IPS-15b (cell line): ENCODE measurements around the gene NMNAT2.

Experiments
- H3K27me3 ChIP-seq: one replicate; pipeline ENCODE4 v1.6.1; 2013; ENCODE audit warnings: low read length; ENCODE audit not compliant: control insufficient read depth, insufficient read depth
- H3K36me3 ChIP-seq: one replicate; pipeline ENCODE4 v1.6.1; 2013; ENCODE audit warnings: low read length; ENCODE audit not compliant: control insufficient read depth, insufficient read depth
- H3K4me1 ChIP-seq: one replicate; pipeline ENCODE4 v1.6.1; 2013; ENCODE audit warnings: mild to moderate bottlenecking, low read length; ENCODE audit not compliant: control insufficient read depth, insufficient read depth
- H3K4me3 ChIP-seq: one replicate; pipeline ENCODE4 v1.5.1; 2013; ENCODE audit warnings: low read depth, low read length
- H3K9ac ChIP-seq: one replicate; pipeline ENCODE4 v1.6.1; 2013; ENCODE audit warnings: low read depth, mild to moderate bottlenecking, low read length
- H3K9me3 ChIP-seq: one replicate; pipeline ENCODE4 v1.6.1; 2013; ENCODE audit warnings: mild to moderate bottlenecking, low read length; ENCODE audit not compliant: control insufficient read depth, insufficient read depth

The NMNAT2 gene

DNA sequence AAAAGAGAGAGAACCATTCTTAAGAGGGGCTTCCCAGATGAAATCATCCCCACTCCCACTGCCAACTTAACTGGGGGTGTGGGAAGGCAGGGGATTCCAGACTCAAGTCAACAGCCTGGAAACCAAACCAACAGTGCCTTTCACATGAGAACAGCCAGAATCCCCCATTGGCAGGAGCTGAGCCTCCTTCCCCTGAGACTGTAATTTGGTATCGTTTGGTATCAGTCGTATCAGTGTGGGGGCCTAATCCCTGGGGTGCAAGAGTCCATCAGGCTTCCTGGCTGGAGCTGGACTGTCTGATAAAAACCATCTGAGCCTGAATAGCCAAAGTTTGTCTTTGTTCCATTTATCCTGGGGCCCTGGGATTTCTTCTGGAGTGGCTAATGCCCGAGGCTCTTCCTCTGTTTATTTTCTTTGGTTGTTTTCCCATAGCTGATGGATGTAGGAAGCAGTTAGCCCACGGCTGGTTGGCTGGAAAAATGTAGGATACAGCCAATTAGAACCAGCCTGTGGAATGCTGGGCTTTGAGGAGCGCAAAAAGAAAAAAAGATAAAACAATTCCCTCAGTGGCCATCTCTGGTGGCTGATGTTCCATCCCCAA lies 147.5 kb downstream of the NMNAT2 start:
- Histone ChIP-seq H3K4me1 (no peaks in the 10 kb centered on the region), H3K4me3 (no peak overlapping the region), H3K27me3 (no peaks in the 10 kb centered on the region), H3K36me3 (no peaks in the 10 kb centered on the region), H3K9me3 (no peaks in the 10 kb centered on the region), H3K9ac (no peak overlapping the region)

DNA sequence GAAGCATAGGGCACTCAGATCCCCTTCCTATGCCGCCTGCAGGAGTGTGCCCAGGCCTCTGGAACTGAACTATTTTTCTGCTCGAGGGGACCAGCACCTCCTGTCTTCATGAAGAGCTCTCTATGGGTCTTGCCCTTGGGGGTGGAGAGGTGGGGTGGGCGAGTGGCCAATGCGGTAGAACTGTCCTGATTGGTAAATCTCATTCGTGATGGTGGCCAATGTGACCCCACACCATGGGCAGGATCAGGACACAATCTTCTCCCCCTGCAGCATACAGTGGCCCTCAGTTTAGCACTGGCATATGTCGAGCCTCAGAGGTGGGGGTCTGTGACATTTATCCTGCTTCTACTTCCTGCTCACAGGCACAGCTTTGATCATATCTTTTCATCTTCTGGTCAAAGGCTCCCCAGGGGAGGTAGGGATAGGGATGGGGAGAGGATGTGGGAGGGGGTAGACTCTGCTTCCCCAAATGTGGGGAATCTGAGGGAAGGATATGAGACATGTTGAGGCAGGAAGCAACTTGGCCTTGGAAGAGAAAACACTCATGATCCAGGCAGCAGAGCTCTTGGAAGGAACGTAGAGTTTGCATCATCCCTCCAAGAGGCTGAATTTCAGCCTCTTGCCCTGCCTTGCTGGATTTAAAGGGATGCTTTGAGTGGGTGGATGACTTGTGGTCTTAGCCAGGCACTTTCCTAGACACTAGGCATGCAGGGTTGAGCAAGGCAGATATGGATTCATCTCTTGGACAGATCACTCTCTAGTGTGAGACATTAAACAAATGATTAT lies 150.3 kb downstream of the NMNAT2 start:
- Histone ChIP-seq H3K36me3 (no peaks in the 10 kb centered on the region), H3K4me1 (no peaks in the 10 kb centered on the region), H3K27me3 (no peaks in the 10 kb centered on the region), H3K9ac (no peak overlapping the region), H3K4me3 (no peak overlapping the region), H3K9me3 (no peaks in the 10 kb centered on the region)

DNA sequence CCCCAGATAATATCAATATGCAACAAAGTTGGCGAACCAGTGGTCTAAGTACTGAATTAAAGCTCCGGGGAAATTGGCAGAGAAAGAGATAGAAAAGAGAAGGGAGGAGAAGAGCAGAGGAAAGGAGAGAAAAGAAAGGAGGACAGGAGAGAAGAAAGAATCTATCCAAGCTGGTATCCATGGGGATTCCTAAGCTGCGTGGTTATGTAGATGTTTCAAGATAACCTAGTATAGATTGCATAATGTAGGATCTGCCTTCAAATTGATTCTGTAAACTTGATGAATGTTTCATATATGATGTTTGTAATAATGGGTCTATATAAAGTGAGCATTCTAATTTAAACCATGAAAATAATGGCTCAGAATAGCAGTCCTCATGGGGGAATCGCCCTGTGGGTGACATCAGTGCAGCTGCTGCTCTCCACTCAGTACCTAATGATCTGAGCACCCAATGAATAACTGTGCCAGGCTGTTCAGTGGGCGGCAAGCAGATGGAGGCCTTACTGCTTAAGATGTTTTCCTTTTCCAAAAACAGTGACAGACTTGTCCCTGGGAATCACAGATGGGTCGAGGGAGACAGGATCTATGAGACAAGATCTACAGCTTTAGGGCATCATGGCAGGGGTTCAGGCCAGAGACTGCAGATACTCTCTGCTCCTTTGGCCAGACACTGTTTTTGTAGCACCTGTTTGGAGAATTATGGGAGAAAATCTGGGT lies 154.1 kb downstream of the NMNAT2 start:
- H3K36me3 ChIP-seq = no peaks in the 10 kb centered on the region
- H3K4me3 ChIP-seq = no peak overlapping the region
- H3K9ac ChIP-seq = no peak overlapping the region
- H3K4me1 ChIP-seq = peaks cover 3% of the 10 kb centered on the region
- H3K27me3 ChIP-seq = no peaks in the 10 kb centered on the region
- H3K9me3 ChIP-seq = no peaks in the 10 kb centered on the region

DNA sequence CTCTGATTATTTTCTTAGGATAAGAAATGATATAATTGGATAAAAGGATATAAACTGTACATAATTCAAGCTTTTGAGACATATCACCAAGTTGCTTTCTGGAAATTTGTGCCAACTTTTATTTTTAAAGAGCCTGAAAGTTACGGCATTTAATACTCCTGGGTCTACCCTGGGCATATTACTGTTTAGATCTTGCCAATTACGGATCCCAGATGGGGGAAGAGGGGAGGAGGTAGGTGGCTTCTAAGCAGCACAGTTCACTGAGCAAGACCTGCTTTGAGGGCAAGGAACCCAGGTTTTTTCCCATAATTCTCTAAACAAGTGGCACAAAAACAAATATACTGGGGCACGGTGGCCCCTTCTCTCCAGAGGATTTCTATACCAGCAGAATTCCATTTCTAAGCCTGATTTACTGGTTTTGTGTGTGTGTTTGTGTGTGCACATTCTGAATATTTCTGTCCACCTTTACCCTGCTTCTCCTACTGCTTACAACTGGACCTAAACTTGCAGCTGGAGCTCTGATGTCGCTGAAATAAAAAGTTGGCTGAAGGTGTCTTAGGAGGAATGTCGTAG lies 155.5 kb downstream of the NMNAT2 start:
- no peaks in the 10 kb centered on the region for H3K9me3 ChIP-seq

DNA sequence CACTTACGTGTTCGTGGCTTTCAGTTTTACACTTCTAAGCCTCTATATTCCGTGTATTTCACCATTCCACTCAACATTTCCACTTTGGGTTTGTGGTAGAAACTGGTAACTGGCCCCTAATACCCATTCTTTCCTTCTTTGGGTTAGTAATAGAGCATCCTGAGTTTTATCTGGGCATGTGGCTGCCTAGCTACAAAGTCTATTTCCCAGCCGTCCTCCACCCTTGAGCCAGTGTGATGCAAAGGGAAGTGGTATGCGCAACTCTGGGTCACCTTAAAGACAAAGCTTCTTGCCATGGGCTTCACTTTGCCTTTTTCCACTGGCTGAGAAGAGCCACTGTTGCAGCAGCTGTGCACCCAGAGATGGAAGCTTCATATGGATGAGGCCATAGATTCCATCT lies 158.3 kb downstream of the NMNAT2 start:
- H3K27me3 ChIP-seq = no peaks in the 10 kb centered on the region
- peaks cover 3% of the 10 kb centered on the region for H3K4me1 ChIP-seq
- H3K36me3 ChIP-seq = no peaks in the 10 kb centered on the region
- H3K9ac ChIP-seq = no peak overlapping the region
- H3K4me3 ChIP-seq = no peak overlapping the region
- H3K9me3 ChIP-seq = no peaks in the 10 kb centered on the region

More for the DNA sequence above, 155.5 kb downstream of the NMNAT2 start:
- H3K9ac ChIP-seq = no peak overlapping the region
- H3K4me3 ChIP-seq = no peak overlapping the region
- no peaks in the 10 kb centered on the region for H3K27me3 ChIP-seq
- no peaks in the 10 kb centered on the region for H3K36me3 ChIP-seq
- H3K4me1 ChIP-seq = peaks cover 3% of the 10 kb centered on the region

DNA sequence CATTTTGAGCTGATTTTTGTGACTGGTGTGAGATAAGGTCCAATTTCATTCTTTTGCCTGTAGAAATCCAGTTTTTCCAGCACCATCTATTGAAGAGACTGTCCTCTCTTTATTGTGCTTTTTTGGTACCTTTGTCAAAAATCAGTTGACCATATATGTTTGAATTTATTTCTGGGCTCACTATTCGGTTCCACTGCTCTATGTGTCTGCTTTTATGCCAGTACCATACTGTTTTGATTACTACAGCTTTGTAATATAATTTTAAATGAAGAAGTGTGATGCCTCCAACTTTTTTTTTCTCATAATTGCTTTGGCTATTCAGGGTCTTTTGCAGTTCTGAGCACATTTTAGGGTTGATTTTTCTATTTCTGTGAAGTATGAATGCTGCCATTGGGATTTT lies 163.1 kb downstream of the NMNAT2 start:
- H3K36me3 ChIP-seq = no peaks in the 10 kb centered on the region
- H3K27me3 ChIP-seq = no peaks in the 10 kb centered on the region
- no peak overlapping the region for H3K9ac ChIP-seq
- H3K4me3 ChIP-seq = no peak overlapping the region
- H3K4me1 ChIP-seq = peaks cover 3% of the 10 kb centered on the region
- H3K9me3 ChIP-seq = no peaks in the 10 kb centered on the region

DNA sequence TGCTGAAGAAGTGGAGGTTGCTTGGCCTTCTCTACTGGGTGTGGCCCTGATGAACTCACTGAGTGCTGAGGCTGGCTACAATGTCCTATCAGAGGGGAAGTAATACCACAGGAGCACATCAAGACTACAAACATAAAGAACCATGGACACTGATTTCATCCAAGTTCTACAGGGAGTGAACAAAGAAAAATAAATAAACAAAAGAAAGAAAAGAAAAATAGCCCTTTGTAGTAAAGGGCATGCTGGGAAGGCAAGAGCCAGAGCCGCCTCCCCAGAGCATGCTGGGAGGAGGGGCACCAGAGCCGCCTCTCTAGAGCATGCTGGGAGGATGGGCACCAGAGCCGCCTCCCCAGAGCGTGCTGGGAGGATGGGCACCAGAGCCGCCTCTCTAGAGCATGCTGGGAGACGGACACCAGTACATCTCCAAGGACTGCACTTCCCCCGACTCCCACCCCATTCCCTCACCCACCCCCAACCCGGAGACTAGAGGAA lies 166.2 kb downstream of the NMNAT2 start:
- H3K4me1 ChIP-seq = no peaks in the 10 kb centered on the region
- H3K9ac ChIP-seq = no peak overlapping the region
- H3K27me3 ChIP-seq = no peaks in the 10 kb centered on the region
- H3K9me3 ChIP-seq = no peaks in the 10 kb centered on the region
- H3K36me3 ChIP-seq = no peaks in the 10 kb centered on the region
- no peak overlapping the region for H3K4me3 ChIP-seq

DNA sequence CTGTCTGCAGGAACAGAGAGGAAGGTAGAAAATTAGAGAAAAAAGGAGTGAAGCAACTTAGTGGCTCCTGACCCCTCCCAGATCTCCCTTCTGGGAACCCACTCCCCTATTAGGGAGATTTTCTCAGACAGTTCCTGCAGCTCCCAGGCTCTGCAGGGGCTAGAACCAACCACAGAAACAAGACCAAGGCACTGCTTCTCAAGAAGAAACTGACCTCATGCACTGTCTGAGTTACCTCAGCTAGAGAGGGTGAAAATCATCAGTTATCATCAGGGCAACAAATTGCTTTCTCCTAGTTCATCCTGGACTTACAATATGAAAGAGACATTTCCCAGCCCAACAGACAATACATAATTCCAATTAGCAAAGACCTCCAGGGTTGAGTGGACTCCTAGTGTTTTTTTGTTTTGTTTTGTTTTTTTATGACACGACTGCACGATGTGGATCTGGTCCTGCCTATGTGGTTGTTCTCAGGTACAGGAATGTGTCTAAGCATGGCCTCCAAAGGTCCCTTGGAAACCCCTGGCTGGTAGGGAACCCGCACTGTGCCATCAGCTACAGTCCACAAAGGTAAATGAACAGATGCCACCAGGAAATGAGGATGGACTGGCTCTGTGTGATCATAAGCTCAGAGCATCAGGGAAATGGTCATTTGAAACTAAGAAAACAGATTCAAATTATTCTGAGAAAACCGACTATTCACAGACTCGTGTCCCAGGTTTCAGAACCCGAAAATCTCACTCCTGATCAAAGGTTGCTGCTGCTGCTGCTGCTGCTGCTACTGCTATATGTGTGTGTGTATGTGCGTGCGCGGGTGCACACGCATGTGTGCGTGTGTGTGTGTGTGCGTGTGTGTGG lies 166.8 kb downstream of the NMNAT2 start:
- no peaks in the 10 kb centered on the region for H3K9me3 ChIP-seq
- no peak overlapping the region for H3K4me3 ChIP-seq

DNA sequence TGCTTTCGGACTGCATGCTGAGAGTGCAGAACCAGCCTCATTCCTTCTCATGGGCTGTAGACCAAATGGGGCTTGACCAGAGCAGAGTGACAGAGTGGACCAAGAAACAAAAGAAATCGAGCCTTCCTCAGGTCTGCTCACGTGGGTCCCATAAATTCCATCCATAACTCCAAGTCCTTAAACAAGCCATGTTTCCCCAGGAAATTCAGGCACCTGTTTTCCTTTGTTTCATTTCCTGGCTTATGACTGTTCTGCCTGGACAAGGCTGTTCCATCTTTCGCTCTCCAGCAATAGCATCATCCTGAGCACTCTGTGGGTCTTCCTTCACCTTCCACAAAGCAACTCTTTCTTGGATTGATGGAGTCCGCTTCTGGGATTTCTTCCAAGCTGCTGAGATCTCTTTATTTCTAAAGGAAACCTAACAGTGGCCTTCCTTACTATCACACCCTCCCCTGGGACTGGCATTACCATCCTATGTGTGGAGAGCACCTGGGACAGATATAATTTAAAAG lies 168.2 kb downstream of the NMNAT2 start:
- Histone ChIP-seq H3K9ac (no peak overlapping the region), H3K4me3 (no peak overlapping the region), H3K36me3 (no peaks in the 10 kb centered on the region), H3K4me1 (no peaks in the 10 kb centered on the region), H3K27me3 (no peaks in the 10 kb centered on the region), H3K9me3 (no peaks in the 10 kb centered on the region)

More for the DNA sequence above, 166.8 kb downstream of the NMNAT2 start:
- Histone ChIP-seq H3K27me3 (no peaks in the 10 kb centered on the region), H3K4me1 (no peaks in the 10 kb centered on the region), H3K36me3 (no peaks in the 10 kb centered on the region), H3K9ac (no peak overlapping the region)

DNA sequence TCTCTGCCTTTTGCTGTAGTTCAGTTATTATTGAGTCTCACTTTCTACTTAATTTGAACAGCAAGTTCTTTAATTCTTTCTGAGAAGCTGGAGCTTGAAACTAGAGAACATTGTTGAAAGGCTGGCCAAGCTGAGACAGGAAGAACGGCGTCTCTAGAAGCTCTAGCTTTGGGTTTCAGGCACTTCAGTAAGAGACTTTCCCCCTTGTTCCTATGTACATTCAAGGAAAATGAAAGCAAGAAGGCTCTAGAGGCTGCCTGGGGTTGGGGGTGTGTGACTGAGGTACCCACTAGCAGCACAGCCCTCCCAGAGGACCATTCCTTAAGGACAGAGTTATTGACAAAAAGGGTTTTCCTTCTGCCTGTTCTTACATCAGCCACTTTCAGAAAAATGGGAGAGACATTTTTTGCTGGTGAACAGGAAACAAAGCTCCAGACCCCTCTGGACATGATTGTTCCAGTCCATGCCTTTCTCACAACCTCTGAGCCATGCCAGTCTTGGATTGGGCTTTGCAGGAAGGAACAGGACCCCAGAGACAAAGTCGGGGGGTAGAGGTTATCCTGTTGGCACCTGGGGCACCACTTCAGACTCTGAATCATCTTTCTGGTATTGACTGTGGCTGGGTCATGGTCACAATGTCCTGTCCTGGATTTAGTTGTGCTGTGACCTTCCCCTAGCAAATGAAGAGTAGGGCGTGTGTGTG lies 169.0 kb downstream of the NMNAT2 start:
- H3K36me3 ChIP-seq = no peaks in the 10 kb centered on the region

More for the DNA sequence above, 169.0 kb downstream of the NMNAT2 start:
- Histone ChIP-seq H3K9me3 (no peaks in the 10 kb centered on the region), H3K4me3 (no peak overlapping the region), H3K27me3 (no peaks in the 10 kb centered on the region), H3K4me1 (no peaks in the 10 kb centered on the region), H3K9ac (no peak overlapping the region)
